HEK293 (cell line): Measurements from ENCODE around the gene ZNF234.

Source experiments
- CTCF ChIA-PET: fragments of 350-600 bp; formaldehyde crosslinking; extraction: SDS; loops from one replicate; lab custom pipeline; 2021; ENCODE audit warnings: antibody characterized with exemption; lab: Yijun Ruan, JAX
- POLR2A ChIA-PET: fragments of 300-600 bp; formaldehyde crosslinking; extraction: SDS; loops from one replicate; lab custom pipeline; 2020; ENCODE audit warnings: antibody characterized with exemption, inconsistent platforms; lab: Yijun Ruan, JAX
- H3K27ac ChIP-seq: fragments of 200-500 bp; sonication (Bioruptor generic); 2 replicates; pipeline ENCODE4 v1.5.1; 2014; ENCODE audit warnings: low read depth, low read length, control low read depth, inconsistent platforms; ENCODE audit errors: extremely low read depth
- H3K36me3 ChIP-seq, 2 experiments: fragments of 200-500 bp in 1 of 2; sonication (Bioruptor generic) in 1 of 2; 1 replicate in 1 of 2; 2 replicates in 1 of 2; pipeline ENCODE4 v1.5.1; 2014 to 2017; ENCODE audit warnings: inconsistent platforms in 2 of 2, low read length in 2 of 2; ENCODE audit not compliant: control insufficient read depth in 2 of 2, insufficient read depth in 1 of 2
- H3K4me1 ChIP-seq: fragments of 200-500 bp; sonication (Bioruptor generic); 2 replicates; pipeline ENCODE4 v1.5.1; 2014; ENCODE audit warnings: mild to moderate bottlenecking, low read length, inconsistent platforms; ENCODE audit not compliant: control insufficient read depth, insufficient read depth
- H3K4me3 ChIP-seq: 2 replicates; pipeline ENCODE4 v1.5.1; 2011; ENCODE audit warnings: low read depth, mild to moderate bottlenecking, control low read depth, low read length, moderate library complexity
- H3K9me3 ChIP-seq: fragments of 200-500 bp; sonication (Bioruptor generic); 2 replicates; pipeline ENCODE4 v1.5.1; 2014; ENCODE audit warnings: low read depth, low read length, inconsistent platforms; ENCODE audit not compliant: control insufficient read depth, insufficient read depth
- GLIS1 ChIP-seq: fragments of 450-650 bp; formaldehyde crosslinking; IDR thresholded peaks from 2 replicates; pipeline ENCODE4 v1.5.1; 2016; ENCODE audit warnings: missing biosample characterization, missing genetic modification characterization
- IKZF3 ChIP-seq: fragments of 450-650 bp; IDR thresholded peaks from 2 replicates; pipeline ENCODE4 v1.5.0; 2018; ENCODE audit warnings: missing biosample characterization, mild to moderate bottlenecking, missing genetic modification characterization, moderate library complexity
- KLF9 ChIP-seq: fragments of 450-650 bp; formaldehyde crosslinking; IDR thresholded peaks from 2 replicates; pipeline ENCODE4 v1.5.1; 2016; ENCODE audit warnings: missing biosample characterization, missing genetic modification characterization, low read depth
- OVOL3 ChIP-seq: fragments of 450-650 bp; formaldehyde crosslinking; IDR thresholded peaks from 2 replicates; pipeline ENCODE4 v1.5.1; 2016; ENCODE audit warnings: missing biosample characterization, missing genetic modification characterization
- PRDM6 ChIP-seq: fragments of 450-650 bp; formaldehyde crosslinking; IDR thresholded peaks from 2 replicates; pipeline ENCODE4 v1.5.1; 2017; ENCODE audit warnings: missing biosample characterization, missing genetic modification characterization
- ZBTB26 ChIP-seq: fragments of 450-650 bp; formaldehyde crosslinking; optimal IDR thresholded peaks from 2 replicates; pipeline ENCODE3; 2016; ENCODE audit warnings: missing biosample characterization, mild to moderate bottlenecking, missing genetic modification characterization
- ZNF10 ChIP-seq: fragments of 450-650 bp; formaldehyde crosslinking; IDR thresholded peaks from 2 replicates; pipeline ENCODE4 v1.5.1; 2017; ENCODE audit warnings: missing biosample characterization, missing genetic modification characterization
- ZNF132 ChIP-seq: fragments of 450-650 bp; formaldehyde crosslinking; IDR thresholded peaks from 2 replicates; pipeline ENCODE4 v1.5.1; 2017; ENCODE audit warnings: missing biosample characterization, missing genetic modification characterization, borderline replicate concordance
- ZNF16 ChIP-seq: fragments of 450-650 bp; formaldehyde crosslinking; IDR thresholded peaks from 2 replicates; pipeline ENCODE4 v1.5.1; 2016; ENCODE audit warnings: low read depth, missing biosample characterization, missing genetic modification characterization
- ZNF174 ChIP-seq: fragments of 450-650 bp; formaldehyde crosslinking; IDR thresholded peaks from 2 replicates; pipeline ENCODE4 v1.5.0; 2017; ENCODE audit warnings: missing biosample characterization, mild to moderate bottlenecking, missing genetic modification characterization
- ZNF175 ChIP-seq: fragments of 450-650 bp; formaldehyde crosslinking; IDR thresholded peaks from 2 replicates; pipeline ENCODE4 v1.5.1; 2016; ENCODE audit warnings: missing biosample characterization, missing genetic modification characterization
- ZNF184 ChIP-seq: fragments of 450-650 bp; IDR thresholded peaks from 2 replicates; pipeline ENCODE4 v1.5.1; 2018; ENCODE audit warnings: missing biosample characterization, mild to moderate bottlenecking, missing genetic modification characterization
- ZNF248 ChIP-seq: fragments of 450-650 bp; formaldehyde crosslinking; IDR thresholded peaks from 2 replicates; pipeline ENCODE4 v1.5.1; 2017; ENCODE audit warnings: missing biosample characterization, missing genetic modification characterization
- ZNF274 ChIP-seq, 2 experiments: fragments of 200-500 bp in 1 of 2; fragments of 450-650 bp in 1 of 2; sonication (Bioruptor generic) in 1 of 2; formaldehyde crosslinking in 1 of 2; IDR thresholded peaks; 2 replicates each; pipeline versions ENCODE4 v1.5.1 to v1.6.1; 2014 to 2016; ENCODE audit warnings: borderline replicate concordance in 1 of 2, inconsistent platforms in 1 of 2, low read length in 1 of 2, missing biosample characterization in 1 of 2, missing genetic modification characterization in 1 of 2
- ZNF280C ChIP-seq: fragments of 450-650 bp; formaldehyde crosslinking; IDR thresholded peaks from 2 replicates; pipeline ENCODE4 v1.5.1; 2016; ENCODE audit warnings: missing biosample characterization, missing genetic modification characterization
- ZNF529 ChIP-seq: fragments of 450-650 bp; formaldehyde crosslinking; IDR thresholded peaks from 2 replicates; pipeline ENCODE4 v1.5.1; 2017; ENCODE audit warnings: missing genetic modification characterization, missing biosample characterization; ENCODE audit not compliant: insufficient replicate concordance
- ZNF530 ChIP-seq: fragments of 450-650 bp; formaldehyde crosslinking; IDR thresholded peaks from 2 replicates; pipeline ENCODE4 v1.5.1; 2016; ENCODE audit warnings: low read depth, missing biosample characterization, missing genetic modification characterization
- ZNF549 ChIP-seq: fragments of 450-650 bp; IDR thresholded peaks from 2 replicates; pipeline ENCODE4 v1.5.1; 2018; ENCODE audit warnings: missing biosample characterization, missing genetic modification characterization, mild to moderate bottlenecking, inconsistent platforms, moderate library complexity
- ZNF660 ChIP-seq: fragments of 450-650 bp; IDR thresholded peaks from 2 replicates; pipeline ENCODE4 v1.5.1; 2018; ENCODE audit warnings: missing biosample characterization, mild to moderate bottlenecking, missing genetic modification characterization
- TF ChIP-seq, protein P1 (sequence below): fragments of 450-650 bp; formaldehyde crosslinking; IDR thresholded peaks from 2 replicates; pipeline ENCODE4 v1.5.1; 2016; ENCODE audit warnings: missing biosample characterization, missing genetic modification characterization
- TF ChIP-seq, protein P2 (sequence below): fragments of 450-650 bp; formaldehyde crosslinking; IDR thresholded peaks from 2 replicates; pipeline ENCODE4 v1.5.1; 2017; ENCODE audit warnings: missing biosample characterization, missing genetic modification characterization
- TF ChIP-seq, protein P3 (sequence below): fragments of 450-650 bp; formaldehyde crosslinking; IDR thresholded peaks from 2 replicates; pipeline ENCODE4 v1.5.1; 2016; ENCODE audit warnings: missing biosample characterization, missing genetic modification characterization
- TF ChIP-seq, protein P4 (sequence below): fragments of 450-650 bp; formaldehyde crosslinking; conservative IDR thresholded peaks from 2 replicates; pipeline ENCODE4 v1.5.1; 2016; ENCODE audit warnings: low read depth, missing biosample characterization, missing genetic modification characterization
- TF ChIP-seq, protein P5 (sequence below): fragments of 450-650 bp; formaldehyde crosslinking; IDR thresholded peaks from 2 replicates; pipeline ENCODE4 v1.5.1; 2016; ENCODE audit warnings: missing biosample characterization, missing genetic modification characterization

ZNF234 gene

GRCh38 chr19:44164327-44164672 lies 22.9 kb downstream of the ZNF234 start:
- Histone ChIP-seq H3K27ac (peak overlapping the region; percentile 73), H3K4me1 (peaks cover 32% of the 10 kb centered on the region)
- POLR2A ChIA-PET: interaction anchor here (0.6 to 6.4 kb wide), 37 partner anchors 11 to 1606 kb away, joined by 3 to 143 read pairs (median 7); partner anchors contain the start of genes PVR, ZNF180, ZNF221 and ZNF223
- TF ChIP-seq ZNF660 (tag by site-specific recombination) (no peak), ZNF529 (tag by site-specific recombination) (no peak), ZNF132 (tag by site-specific recombination) (0 out of 2 replicates have a peak, but pooled peaks have one; percentile 2), GLIS1 (no peak), ZNF530 (tag by site-specific recombination) (no peak), ZNF175 (no peak), IKZF3 (tag by site-specific recombination) (no peak), KLF9 (tag by site-specific recombination) (peak; percentile 22; the same call in 1 of the 2 replicates), ZNF10 (tag by site-specific recombination) (no peak), ZNF248 (tag by site-specific recombination) (no peak), OVOL3 (tag by site-specific recombination) (no peak), ZNF280C (no peak), PRDM6 (no peak), ZNF16 (tag by site-specific recombination) (no peak; the same call in 1 of the 2 replicates), ZNF549 (0 out of 2 replicates have a peak, but pooled peaks have one; percentile 44), ZNF274 (IDR thresholded peaks at IDR 0.05; ENCODE audit: low read length) (no peak), ZNF274 (tag by site-specific recombination; IDR thresholded peaks at IDR 0.05; ENCODE audit: borderline replicate concordance) (no peak), ZNF184 (tag by site-specific recombination) (peak; percentile 73; the same call in 1 of the 2 replicates), ZBTB26 (peak; percentile 10), ZNF174 (tag by site-specific recombination) (no peak)
- TF ChIP-seq, protein P1, sequence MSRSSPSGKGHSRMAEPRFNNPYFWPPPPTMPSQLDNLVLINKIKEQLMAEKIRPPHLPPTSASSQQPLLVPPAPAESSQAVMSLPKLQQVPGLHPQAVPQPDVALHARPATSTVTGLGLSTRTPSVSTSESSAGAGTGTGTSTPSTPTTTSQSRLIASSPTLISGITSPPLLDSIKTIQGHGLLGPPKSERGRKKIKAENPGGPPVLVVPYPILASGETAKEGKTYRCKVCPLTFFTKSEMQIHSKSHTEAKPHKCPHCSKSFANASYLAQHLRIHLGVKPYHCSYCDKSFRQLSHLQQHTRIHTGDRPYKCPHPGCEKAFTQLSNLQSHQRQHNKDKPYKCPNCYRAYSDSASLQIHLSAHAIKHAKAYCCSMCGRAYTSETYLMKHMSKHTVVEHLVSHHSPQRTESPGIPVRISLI (tag by site-specific recombination): 0 out of 2 replicates have a peak, but pooled peaks have one; percentile 6
- TF ChIP-seq, protein P2, sequence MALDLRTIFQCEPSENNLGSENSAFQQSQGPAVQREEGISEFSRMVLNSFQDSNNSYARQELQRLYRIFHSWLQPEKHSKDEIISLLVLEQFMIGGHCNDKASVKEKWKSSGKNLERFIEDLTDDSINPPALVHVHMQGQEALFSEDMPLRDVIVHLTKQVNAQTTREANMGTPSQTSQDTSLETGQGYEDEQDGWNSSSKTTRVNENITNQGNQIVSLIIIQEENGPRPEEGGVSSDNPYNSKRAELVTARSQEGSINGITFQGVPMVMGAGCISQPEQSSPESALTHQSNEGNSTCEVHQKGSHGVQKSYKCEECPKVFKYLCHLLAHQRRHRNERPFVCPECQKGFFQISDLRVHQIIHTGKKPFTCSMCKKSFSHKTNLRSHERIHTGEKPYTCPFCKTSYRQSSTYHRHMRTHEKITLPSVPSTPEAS: no peak
- TF ChIP-seq, protein P3, sequence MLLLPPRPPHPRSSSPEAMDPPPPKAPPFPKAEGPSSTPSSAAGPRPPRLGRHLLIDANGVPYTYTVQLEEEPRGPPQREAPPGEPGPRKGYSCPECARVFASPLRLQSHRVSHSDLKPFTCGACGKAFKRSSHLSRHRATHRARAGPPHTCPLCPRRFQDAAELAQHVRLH: no peak
- TF ChIP-seq, protein P4, sequence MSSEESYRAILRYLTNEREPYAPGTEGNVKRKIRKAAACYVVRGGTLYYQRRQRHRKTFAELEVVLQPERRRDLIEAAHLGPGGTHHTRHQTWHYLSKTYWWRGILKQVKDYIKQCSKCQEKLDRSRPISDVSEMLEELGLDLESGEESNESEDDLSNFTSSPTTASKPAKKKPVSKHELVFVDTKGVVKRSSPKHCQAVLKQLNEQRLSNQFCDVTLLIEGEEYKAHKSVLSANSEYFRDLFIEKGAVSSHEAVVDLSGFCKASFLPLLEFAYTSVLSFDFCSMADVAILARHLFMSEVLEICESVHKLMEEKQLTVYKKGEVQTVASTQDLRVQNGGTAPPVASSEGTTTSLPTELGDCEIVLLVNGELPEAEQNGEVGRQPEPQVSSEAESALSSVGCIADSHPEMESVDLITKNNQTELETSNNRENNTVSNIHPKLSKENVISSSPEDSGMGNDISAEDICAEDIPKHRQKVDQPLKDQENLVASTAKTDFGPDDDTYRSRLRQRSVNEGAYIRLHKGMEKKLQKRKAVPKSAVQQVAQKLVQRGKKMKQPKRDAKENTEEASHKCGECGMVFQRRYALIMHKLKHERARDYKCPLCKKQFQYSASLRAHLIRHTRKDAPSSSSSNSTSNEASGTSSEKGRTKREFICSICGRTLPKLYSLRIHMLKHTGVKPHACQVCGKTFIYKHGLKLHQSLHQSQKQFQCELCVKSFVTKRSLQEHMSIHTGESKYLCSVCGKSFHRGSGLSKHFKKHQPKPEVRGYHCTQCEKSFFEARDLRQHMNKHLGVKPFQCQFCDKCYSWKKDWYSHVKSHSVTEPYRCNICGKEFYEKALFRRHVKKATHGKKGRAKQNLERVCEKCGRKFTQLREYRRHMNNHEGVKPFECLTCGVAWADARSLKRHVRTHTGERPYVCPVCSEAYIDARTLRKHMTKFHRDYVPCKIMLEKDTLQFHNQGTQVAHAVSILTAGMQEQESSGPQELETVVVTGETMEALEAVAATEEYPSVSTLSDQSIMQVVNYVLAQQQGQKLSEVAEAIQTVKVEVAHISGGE (tag by site-specific recombination): no peak
- TF ChIP-seq, protein P5, sequence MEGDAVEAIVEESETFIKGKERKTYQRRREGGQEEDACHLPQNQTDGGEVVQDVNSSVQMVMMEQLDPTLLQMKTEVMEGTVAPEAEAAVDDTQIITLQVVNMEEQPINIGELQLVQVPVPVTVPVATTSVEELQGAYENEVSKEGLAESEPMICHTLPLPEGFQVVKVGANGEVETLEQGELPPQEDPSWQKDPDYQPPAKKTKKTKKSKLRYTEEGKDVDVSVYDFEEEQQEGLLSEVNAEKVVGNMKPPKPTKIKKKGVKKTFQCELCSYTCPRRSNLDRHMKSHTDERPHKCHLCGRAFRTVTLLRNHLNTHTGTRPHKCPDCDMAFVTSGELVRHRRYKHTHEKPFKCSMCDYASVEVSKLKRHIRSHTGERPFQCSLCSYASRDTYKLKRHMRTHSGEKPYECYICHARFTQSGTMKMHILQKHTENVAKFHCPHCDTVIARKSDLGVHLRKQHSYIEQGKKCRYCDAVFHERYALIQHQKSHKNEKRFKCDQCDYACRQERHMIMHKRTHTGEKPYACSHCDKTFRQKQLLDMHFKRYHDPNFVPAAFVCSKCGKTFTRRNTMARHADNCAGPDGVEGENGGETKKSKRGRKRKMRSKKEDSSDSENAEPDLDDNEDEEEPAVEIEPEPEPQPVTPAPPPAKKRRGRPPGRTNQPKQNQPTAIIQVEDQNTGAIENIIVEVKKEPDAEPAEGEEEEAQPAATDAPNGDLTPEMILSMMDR (tag by site-specific recombination): no peak

More at GRCh38 chr19:44164327-44164672, 22.9 kb downstream of the ZNF234 start:
- H3K36me3 ChIP-seq: peaks cover 33 to 46% of the 10 kb centered on the region in 2 experiments
- CTCF ChIA-PET: interaction anchor here (0.5 to 1.2 kb wide), 11 partner anchors 25 to 863 kb away, joined by 3 to 4 read pairs (median 3); partner anchors contain the start of gene ZNF227
- H3K9me3 ChIP-seq: peaks cover 19% of the 10 kb centered on the region
- H3K4me3 ChIP-seq: peak overlapping the region; percentile 5
